ENCODE data around the gene PCTP.

The PCTP gene

GRCh38 chr17:55777471-55777971, 26.7 kb downstream of the PCTP start:
- H3K4me3 ChIP-seq (ENCODE audit: low read depth, low read length) = no peak overlapping the region
- DNase-seq (ENCODE audit: low read depth) = no peak
- in situ Hi-C loops (cut with HindIII; ENCODE audit: low sequenced_read_pairs) = no loop called here
- no peak for TF ChIP-seq CTCF (IDR thresholded peaks at IDR 0.05; ENCODE audit: low read depth, low read length, missing control alignments)

- TF ChIP-seq CTCF (IDR thresholded peaks at IDR 0.05; ENCODE audit: low read depth, low read length, missing control alignments) = no peak
- in situ Hi-C loops (cut with HindIII; ENCODE audit: low sequenced_read_pairs) = no loop called here
- no peak overlapping the region for H3K4me3 ChIP-seq (ENCODE audit: low read depth, low read length)
- DNase-seq (ENCODE audit: low read depth) = no peak
These were observed 27.7 kb downstream of the PCTP start for GRCh38 chr17:55778389-55779118.

GRCh38 chr17:55783684-55784245, 32.9 kb downstream of the PCTP start:
- TF ChIP-seq CTCF (IDR thresholded peaks at IDR 0.05; ENCODE audit: low read depth, low read length, missing control alignments) = no peak
- DNase-seq (ENCODE audit: low read depth) = no peak
- in situ Hi-C loops (cut with HindIII; ENCODE audit: low sequenced_read_pairs) = no loop called here
- H3K4me3 ChIP-seq (ENCODE audit: low read depth, low read length) = no peak overlapping the region

DNA sequence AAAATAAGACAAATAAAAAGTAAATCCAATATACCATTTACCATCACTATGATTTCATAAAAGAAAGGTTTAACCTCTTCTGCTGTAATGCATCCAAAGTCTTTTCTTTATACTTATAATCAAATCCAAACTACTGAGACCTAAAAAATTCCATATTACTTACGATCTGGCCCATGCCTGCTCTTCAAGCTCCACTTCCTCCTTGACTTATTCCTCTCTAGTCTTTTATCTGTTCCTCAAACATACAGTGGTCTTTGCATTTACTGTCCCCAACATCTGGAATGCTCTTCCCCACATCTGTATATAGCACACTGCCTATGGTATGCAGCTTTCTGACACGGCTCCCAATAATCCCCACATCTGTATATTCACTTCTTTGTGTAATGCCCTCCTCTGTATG, 33.8 kb downstream of the PCTP start:
- in situ Hi-C loops (cut with HindIII; ENCODE audit: low sequenced_read_pairs) = no loop called here
- no peak for DNase-seq (ENCODE audit: low read depth)
- no peak for TF ChIP-seq CTCF (IDR thresholded peaks at IDR 0.05; ENCODE audit: low read depth, low read length, missing control alignments)
- no peak overlapping the region for H3K4me3 ChIP-seq (ENCODE audit: low read depth, low read length)

DNA sequence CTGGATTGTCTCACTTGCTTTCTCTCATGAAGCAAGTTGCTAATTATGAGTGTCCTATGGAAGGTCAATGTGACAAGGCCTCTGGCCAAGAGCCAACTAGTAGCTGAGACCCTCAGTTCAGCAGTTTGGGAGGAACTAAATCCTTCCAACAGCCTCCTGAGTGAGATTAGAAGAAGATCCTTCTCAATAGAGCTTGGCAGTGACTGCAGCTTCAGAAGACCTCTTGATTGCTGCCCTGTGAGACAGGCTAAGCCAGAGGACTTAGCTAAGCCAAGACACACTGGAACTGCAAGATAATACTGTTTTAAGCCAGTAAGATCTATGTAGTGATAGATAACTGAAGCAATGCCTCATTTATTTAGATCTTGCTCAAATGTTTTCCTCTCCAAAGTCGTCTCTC, 34.3 kb downstream of the PCTP start:
- H3K4me3 ChIP-seq (ENCODE audit: low read depth, low read length) = no peak overlapping the region
- in situ Hi-C loops (cut with HindIII; ENCODE audit: low sequenced_read_pairs) = no loop called here
- no peak for TF ChIP-seq CTCF (IDR thresholded peaks at IDR 0.05; ENCODE audit: low read depth, low read length, missing control alignments)
- no peak for DNase-seq (ENCODE audit: low read depth)

- no peak overlapping the region for H3K4me3 ChIP-seq (ENCODE audit: low read depth, low read length)
- in situ Hi-C loops (cut with HindIII; ENCODE audit: low sequenced_read_pairs) = no loop called here
- no peak for TF ChIP-seq CTCF (IDR thresholded peaks at IDR 0.05; ENCODE audit: low read depth, low read length, missing control alignments)
- no peak for DNase-seq (ENCODE audit: low read depth)
These were observed 42.4 kb downstream of the PCTP start for GRCh38 chr17:55793272-55793671.

Data from astrocyte of the cerebellum (primary cell).